HG02943 (cell line): Measurements from ENCODE around the gene RPTOR.

ENCODE experiments used
- ATAC-seq: cut with Tn5 transposase; IDR thresholded peaks from one replicate; pipeline ENCODE4 v1.9.1; 2021; ENCODE audit warnings: mild to moderate bottlenecking, low read depth, moderate library complexity; ENCODE audit not compliant: unreplicated experiment

RPTOR gene

DNA sequence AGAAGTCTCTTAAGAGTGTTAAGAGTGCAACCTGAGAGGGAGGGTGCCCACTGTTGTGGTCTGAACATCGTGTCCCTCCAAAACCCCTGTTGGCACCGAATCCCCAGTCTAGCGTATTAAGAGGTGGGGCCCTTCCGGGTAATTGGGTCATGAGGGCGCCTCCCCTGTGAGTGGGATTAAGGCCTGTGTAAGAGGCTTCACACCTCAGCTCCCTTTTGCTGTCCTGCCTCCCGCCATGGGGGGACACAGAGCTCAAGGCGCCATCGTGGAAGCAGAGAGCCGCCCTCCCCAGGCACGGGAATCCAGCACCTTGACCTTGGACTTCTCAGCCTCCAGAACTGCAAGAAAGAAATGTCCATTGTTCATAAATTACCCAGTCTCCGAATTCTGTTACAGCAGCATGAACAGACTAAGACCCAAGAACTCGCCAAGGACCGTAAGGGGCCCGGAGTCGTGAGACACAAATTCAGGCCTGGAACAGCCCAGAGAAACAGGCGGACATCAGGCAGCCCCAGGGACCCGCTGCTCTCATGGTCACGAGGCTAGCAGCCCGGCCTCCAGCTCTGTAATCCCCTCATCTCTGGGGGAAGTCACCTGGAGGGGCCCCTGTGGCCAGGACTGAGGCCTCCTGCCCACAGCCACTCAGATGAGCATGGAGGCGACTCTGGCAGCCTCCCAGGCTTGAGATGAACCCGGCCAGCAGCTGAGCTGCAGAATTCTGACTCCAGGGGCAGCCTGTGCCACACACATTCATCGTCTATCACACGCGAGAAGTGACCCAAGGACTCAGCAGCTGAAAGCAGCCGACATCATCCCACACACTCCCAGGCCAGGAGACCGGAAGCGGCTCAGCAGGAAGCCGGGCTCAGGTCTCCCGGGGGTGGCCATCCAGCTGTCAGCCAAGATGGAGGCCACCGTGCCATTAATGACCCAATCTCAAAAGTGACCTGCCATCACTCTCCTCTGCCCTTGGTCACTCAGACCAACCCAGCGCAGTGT, 434.2 kb downstream of the RPTOR start:
- ATAC-seq: no peak

DNA sequence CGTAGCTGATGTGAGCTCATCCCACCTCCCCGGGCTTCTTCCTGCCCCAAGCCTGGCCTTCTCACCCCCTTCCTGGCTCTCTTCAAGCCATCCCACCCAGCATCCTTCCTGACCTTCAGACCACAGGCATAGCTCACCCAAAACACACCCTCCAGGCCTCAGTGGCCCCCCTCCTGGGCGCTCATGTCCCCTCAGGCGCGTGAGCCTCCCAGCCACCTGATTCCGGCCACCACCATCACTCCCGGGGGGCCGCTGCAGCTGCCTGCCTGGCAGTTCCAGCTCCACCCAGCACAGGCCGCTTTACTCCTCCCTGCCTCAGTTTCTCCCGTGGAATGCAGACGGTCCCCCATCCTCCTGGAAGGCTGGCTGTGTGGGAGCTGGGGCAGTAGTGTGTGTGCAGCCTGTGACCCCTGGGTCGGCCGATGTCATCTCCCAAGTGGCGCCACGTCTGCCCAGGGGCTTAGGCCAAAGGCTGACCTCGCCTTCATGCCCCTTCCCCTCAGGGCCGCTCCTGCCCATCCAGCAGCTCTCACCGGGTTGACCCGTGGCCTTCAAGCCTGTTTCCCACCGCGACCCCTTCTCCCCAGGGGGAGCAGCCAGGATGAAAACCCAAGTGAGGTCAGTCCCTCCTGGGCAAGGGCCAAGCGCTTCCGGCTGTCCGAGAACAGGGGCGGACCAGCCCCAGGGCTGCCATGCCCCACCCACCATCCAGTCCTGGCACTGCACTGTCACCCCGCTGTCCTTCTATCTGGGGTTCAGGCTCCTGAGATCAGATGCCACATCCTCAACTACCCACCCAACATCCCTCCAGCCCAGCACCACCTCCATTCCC, 435.1 kb downstream of the RPTOR start:
- ATAC-seq: no peak

DNA sequence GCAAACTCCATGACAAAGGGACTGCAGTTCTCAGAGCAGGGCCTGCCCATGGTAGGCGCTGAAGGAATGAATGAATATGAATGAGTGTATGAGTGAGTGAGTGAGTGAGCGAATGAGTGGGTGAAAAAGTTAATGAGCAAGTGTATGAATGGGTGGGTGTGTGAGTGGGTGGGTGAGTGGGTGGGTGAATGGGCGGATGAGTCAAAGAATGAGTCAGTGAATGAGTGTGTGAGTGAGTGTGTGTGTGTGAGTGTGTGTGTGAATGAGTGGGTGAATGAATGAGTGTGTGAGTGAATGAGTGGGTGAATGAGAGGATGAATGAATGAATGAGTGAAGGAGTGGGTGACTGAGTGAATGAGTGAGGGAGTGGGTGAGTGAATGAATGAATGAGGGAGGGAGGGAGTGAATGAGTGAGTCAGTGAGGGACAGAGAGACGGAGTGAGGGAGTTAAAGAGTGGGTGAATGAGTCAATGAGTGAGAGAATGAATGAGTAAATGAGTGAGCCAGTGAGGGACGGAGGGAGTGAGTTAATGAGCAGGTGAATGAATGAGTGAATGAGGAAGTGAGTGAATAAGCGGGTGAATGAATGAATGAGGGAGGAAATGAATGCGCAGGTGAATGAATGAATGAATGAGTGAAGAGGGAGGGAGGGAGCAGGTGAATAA, 435.9 kb downstream of the RPTOR start:
- no peak for ATAC-seq

DNA sequence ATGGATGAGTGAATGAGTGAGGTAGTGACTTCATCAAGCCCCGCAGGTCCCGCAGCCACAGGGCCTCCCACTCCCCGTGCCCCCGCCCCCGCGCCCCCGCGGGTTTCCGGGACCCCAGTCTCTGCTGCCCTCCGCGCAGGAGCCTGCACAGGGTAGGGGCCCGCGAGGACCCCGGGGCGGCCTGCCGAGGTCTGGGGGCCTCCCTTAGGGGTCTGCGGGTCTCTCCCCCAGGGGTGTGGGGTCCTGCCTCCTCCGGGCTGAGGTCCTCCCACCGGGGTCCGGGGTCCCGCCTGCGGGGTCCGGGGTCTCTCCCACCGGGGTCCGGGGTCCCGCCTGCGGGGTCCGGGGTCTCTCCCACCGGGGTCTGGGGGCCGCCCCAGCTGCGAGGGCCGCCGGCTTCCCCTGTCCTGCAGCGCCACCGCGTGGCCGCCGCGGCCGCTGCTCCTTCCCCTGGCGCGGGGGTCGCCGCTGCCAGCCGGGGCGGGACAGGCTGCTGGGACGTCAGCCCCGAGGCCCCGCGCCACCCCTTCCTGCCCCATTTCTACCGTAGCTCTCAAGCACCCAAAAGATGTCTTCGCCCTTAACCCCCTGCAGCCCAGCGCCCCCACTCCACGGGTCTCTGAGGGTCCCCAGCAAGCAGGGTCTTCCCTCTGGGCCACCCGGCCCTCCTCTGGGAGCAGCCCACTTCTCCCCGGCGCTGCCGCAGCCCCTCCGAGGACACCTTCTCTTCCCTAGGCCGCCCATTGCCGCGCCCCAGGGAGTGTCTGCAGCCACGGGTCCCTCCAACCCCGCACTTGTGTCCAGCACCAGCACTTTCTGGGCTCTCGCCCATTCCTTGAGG, 436.6 kb downstream of the RPTOR start:
- ATAC-seq: no peak

DNA sequence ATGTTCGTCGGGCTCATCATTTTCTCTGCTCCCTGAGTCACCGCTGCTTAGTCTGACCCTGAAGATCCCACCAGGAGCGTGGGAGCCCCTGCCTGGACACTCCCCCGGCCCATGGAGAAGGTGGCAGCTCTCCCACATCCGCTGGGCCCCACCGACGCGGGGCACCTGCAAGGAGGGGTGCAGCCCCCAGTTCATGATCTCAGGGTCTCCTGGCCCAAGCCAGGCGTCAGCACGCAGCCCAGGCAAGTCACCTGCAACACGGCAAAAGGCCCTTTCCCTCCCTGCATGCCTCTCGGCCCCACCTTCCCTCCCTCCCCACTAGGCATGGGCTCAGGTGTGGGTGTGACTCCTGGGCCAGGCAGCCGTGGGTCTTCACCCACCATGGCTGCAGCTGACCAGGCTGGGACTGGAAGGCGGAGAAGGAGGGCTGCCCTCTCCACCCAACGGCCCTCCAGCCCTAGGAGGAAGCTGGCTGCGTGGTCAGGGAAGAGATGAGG, 437.3 kb downstream of the RPTOR start:
- ATAC-seq: no peak

DNA sequence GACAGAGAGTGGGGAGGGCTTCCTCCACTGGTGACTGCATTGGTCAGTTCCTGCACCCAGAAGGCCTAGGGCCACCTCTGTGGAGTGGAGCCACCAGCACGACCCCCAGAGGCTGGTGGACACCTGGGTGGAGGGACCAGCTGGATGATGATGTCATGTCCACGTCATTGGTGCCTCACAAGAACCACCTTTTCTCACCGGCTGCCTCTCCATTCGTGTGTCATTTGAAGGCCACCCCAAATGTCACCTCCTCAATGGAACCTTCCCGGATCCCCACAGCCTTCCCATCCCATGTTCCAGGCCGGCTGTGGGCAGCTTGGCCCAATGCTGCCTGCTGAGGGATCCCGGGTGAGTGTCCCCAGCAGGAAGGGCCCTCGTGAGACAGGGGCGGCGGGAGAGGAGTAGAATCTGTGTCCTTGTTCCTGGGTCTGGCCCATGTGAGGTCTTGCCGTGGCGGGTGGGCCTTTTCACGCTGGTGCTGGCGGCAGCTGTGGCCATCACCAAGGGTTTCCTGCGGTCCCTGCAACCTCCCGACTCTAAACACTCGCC, 437.9 kb downstream of the RPTOR start:
- no peak for ATAC-seq

DNA sequence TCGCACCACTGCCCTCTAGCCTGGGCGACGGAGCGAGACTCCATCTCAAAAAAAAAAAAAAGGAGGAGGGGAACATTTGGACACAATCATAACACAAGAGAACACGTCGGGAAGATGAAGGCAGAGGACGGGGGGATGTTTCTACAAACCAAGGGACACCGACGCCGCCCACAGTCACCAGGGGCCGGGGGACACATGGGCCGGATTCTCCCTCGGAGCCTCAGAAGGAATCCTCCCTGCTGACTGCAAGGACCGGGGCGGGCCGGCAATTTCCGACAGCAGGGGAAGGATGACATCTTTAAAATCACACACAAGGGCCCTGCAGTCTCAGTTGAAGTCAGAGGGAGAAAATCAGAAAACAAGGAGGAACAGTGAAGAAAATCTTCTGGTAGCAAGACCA, 438.9 kb downstream of the RPTOR start:
- ATAC-seq: no peak

DNA sequence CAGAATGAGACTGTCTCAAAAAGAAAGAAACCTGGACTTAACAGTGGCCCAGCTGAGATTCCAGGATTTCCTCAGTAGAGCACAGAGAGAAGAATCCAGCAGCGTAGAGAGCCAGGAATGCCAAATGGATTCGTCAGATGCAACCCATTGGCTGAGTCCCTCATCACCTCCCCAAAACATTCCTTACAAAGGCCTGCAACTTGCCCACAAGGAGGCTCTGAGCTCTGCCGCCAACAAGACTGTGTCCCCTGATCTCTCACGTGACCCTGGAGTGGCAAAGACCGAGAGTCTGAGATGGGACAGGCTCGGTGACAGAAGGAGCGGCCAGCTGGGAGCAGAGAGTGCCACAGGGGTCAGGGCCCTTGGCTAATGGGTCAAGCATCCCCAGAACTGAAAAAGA, 440.1 kb downstream of the RPTOR start:
- ATAC-seq: no peak

DNA sequence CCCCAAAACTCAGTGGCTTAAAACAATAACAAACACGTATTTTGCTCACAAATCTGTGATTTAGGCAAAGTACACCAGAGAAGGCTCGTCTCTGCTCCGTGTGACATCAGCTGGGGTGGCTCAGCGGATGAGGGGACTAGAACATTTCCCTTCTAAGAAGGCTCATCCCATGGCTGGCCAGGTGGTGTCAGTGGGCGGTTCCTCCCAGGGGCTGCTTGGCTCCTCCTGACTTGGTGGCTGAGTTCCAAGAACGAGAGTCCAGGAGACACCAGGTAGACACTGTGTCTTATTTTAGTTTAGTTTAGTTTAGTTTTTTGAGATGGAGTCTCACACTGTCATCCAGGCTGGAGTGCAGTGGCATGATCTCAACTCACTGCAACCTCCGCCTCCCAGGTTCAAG, 441.4 kb downstream of the RPTOR start:
- no peak for ATAC-seq

DNA sequence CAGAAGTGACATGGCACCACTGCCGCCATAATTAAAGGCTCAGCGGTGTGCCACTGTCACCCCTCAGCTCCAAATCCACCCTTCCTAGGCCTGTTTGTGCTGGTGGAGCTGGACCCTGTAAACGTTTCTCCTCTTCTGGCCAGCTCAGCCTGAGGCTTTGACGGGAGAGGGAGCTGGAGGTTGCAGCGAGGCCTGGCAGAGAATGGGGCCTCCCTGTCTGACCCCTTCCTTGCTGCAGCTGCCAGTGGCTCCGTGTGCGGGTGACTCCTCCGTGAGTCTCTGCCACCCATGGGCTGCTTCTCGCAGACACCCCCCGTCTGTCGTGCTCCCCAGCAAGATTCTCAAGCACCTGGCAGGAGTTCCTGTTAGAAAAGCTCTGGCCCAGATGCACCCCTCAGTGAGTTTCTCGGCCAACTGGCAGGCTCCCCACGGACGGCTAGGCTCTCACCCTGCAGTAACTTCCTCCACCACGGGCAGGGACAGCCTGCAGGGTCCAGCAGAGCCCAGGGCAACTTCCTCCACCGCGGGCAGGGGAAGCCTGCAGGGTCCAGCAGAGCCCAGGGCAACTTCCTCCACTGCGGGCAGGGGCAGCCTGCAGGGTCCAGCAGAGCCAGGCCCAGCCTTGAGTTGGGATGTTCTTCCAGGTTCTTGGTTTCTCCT, 442.3 kb downstream of the RPTOR start:
- ATAC-seq: no peak

DNA sequence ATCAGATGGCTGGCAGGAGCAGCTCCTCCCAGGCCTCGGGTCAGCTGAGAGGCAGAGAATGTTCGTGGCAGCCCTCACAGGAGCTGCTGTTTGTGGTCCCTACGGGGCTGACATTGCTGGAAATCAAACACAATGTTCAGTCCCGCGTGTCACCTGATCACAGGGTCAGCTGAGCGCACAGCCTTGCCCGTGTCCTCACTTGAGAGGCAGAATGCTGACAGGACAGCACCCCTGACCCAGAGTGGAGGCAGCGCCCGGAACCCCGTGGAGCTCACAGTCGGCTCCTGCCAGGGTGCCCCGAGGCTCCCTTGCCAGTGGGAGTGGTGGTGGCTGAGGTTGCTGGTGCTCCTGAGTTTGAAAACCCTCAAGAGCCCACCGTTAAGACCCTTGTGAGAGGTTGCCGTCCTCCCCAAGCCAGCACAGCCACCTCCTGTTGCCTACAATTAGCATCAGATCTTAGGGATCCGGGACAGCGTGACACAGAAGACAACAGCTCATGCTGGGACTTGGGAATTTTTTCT, 443.4 kb downstream of the RPTOR start:
- no peak for ATAC-seq

DNA sequence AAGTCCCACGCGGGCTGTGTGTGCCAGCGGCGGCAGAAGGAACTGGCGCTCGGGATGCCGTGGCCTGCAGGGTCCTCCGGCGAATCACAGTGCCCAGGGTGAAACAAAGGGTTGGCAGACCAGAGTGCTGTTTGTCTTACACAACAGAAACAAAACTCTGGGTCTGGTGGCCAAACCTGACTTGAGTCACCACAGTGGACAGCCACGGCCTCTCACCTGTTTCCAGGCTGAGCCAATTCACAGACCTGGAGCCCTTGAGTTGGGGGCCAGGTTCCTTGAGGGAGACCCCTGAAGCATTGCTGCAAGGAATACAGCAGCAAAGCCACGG, 444.9 kb downstream of the RPTOR start:
- ATAC-seq: no peak

DNA sequence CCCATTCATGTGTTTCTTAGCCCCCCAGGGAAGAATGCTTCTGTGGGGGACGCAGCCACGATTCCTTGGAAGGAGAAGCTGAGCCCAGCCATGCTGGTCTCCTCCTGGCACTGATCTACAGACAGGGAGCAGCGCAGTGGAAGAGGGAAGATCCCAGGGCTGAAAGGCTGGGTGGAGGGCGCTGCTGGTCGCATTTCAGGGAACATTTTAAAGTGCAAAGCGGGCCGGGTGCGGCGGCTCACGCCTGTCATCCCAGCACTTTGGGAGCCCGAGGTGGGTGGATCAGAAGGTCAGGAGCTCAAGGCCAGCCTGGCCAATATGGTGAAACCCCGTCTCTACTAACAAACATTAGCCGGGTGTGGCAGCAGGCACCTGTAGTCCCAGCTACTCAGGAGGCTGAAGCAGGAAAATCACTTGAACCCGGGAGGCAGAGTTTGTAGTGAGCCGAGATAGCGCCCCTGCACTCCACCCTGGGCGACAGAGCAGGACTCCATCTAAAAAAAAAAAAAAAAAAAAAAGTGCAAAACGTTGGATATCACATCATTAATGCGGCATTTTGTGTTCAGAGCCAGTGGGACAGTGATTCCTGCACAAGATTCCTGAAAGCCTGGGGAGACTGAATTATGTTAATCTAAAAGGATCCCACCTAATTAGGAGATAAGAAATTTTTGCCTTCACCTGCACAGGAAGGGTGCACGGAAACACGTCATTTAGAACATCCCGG, 446.4 kb downstream of the RPTOR start:
- ATAC-seq: no peak

DNA sequence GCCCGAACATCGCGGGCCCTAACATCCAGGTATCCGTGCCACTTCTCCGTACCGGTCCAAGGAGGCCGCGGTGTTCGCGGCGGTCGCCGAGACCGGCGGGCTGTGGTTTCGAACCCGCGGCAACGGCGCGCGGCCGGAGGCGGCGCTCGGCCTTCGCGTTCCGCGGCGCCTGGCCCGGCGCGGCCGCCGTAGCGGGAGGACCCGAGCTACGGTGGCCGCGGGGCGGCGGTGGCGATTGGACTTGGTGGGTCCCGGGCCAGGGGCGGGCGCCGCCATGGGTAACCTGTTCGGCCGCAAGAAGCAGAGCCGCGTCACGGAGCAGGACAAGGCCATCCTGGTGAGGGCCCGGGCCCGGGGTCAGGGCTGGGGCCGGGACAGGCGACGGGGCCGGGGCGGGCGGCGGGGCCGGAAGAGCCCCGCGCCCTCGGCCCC, 447.0 kb downstream of the RPTOR start, which contains the start of gene CHMP6:
Gene CHMP6 (plus strand): TSS at position 197 of the 432 bp plus-strand sequence. CDS start 78 bp downstream, at position 275.
- no peak for ATAC-seq

DNA sequence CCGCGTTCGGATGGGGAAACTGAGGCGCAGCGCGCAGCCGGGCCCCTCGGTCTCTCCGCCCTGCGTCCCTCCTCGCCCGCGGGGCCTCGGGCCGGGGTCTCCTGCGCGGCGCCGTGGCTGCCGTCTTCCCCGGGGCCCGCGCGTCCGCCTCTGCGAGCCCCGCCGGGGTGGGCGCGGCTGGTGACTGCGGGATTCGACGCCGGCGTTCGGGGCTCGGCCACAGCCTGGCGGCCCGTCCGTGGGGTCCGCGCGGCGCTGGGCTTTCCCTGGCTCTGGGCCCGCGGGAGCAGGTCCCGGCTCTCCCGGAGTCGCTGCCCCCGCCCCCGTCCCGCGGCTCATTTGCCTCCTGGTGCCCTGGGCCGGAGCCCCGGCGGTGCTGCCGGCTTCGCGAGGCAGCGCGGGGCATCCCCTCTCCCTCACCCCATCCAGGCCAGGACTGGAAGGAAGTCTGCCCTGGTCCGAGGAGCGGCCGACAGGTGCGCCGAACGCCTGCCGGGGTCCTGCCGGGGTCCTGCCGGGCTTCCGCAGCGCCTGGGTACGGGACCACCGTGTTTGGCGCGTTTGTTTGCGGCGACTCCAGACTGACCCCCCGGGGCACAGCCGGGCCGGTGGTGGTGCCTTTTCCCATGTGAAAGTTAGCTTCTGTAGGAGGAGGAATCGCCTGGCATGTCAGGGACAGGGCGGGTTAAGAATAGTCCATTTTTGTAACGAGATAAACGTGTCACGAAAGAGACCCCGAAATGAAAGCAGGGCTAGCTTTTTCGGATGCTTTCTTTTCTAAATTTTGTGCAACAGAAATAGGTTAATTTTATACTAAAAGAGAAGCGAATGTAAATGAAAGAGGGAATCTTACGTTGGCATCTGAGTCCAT, 447.7 kb downstream of the RPTOR start:
- ATAC-seq: no peak

DNA sequence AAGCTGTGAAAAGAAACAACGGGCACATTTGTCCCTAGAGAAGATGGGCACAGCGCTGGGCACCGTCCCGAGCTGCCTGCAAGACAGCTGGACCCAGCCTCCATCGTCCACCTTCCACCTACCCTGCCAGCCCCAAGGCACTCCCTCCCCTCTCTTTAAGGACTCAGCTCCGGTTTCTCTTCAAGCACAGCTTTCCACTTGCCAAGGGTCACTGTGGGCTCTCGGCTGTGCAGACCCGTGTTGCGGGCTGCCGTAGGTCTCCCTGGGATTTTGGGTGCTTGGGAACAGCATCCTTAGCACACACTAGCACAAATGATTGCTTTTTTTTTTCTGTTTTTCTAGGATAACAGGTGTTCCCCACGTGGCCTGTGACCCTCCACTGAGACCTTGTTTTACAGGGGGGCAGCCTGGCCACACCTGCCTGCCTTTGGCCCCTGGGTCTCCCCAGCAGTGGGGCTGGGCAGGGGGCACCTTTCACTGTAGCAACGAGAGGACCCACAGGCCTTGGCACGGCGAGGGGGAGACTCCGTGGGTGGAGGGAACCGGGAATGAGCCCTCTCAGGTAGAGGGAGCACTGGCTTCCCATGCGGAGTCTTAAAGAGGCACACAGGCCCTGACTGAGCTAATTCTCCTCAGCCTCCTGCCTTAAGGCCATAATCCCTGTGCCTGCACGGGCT, 448.4 kb downstream of the RPTOR start:
- ATAC-seq: no peak

DNA sequence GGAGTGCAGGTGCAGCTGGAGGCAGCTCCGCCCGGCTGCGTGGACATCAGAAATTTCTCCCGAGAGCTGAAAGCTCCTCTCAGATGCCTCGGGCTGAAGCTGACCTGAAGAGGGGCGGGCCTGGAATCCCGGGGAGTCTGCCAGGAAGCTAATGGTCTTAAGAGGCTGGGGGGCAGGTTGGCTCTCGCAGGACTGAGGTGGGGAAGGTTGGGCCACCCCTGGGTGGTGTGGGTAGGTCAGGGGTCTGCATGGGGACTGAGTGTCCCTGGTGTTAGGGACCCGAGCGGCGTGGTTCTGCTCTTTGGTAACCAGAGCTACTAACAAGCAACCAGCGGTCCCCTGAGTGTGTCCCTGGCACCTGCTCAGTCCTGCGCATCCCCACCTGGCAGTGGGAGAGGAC, 450.5 kb downstream of the RPTOR start:
- no peak for ATAC-seq
